GM06990 (cell line): ENCODE data around the gene ULK4.

ENCODE experiments used
- DNase-seq: peaks from one replicate; pipeline ENCODE4 v3.0.0-alpha.2; 2011; ENCODE audit not compliant: insufficient read length; ENCODE audit errors: extremely low read depth
- H3K27me3 ChIP-seq: replicated peaks from 2 replicates; pipeline ENCODE4 v1.6.0; 2011; ENCODE audit warnings: low read length; ENCODE audit not compliant: control insufficient read depth, insufficient read depth
- H3K36me3 ChIP-seq: 2 replicates; pipeline ENCODE4 v1.5.1; 2011; ENCODE audit warnings: low read length; ENCODE audit not compliant: control insufficient read depth, insufficient read depth
- H3K4me3 ChIP-seq: replicated peaks from 2 replicates; pipeline ENCODE4 v1.5.1; 2011; ENCODE audit warnings: low read depth, mild to moderate bottlenecking, control low read depth, low read length
- CTCF ChIP-seq: IDR thresholded peaks from 2 replicates; pipeline ENCODE4 v1.5.1; 2011; ENCODE audit warnings: low read length, control low read depth, mild to moderate bottlenecking, inconsistent platforms; ENCODE audit not compliant: insufficient read depth, poor library complexity, severe bottlenecking

Gene ULK4

GRCh38 chr3:41898631-41899030, 63.3 kb downstream of the ULK4 start:
- TF ChIP-seq CTCF = no peak
- Histone ChIP-seq H3K27me3 (no peaks in the 10 kb centered on the region), H3K36me3 (no peaks in the 10 kb centered on the region), H3K4me3 (no peak overlapping the region)
- DNase-seq = no peak

- Histone ChIP-seq H3K27me3 (no peaks in the 10 kb centered on the region), H3K4me3 (no peak overlapping the region), H3K36me3 (no peaks in the 10 kb centered on the region)
- peak; percentile 14 for TF ChIP-seq CTCF
- DNase-seq = no peak
These were observed 67.9 kb downstream of the ULK4 start for GRCh38 chr3:41893977-41894376.

GRCh38 chr3:41888368-41889076, 73.4 kb downstream of the ULK4 start:
- no peak for DNase-seq
- H3K27me3 ChIP-seq = no peaks in the 10 kb centered on the region
- TF ChIP-seq CTCF = no peak

GRCh38 chr3:41882956-41883355, 78.9 kb downstream of the ULK4 start:
- Histone ChIP-seq H3K4me3 (no peak overlapping the region), H3K27me3 (no peaks in the 10 kb centered on the region), H3K36me3 (no peaks in the 10 kb centered on the region)
- DNase-seq = no peak
- TF ChIP-seq CTCF = no peak

More at GRCh38 chr3:41888368-41889076, 73.4 kb downstream of the ULK4 start:
- Histone ChIP-seq H3K36me3 (no peaks in the 10 kb centered on the region), H3K4me3 (no peak overlapping the region)

GRCh38 chr3:41881233-41881821, 80.6 kb downstream of the ULK4 start:
- TF ChIP-seq CTCF = peak; percentile 42
- no peaks in the 10 kb centered on the region for H3K27me3 ChIP-seq
- no peak for DNase-seq
- no peaks in the 10 kb centered on the region for H3K36me3 ChIP-seq
- no peak overlapping the region for H3K4me3 ChIP-seq
